H9 (cell line): Measurements from ENCODE around the gene DNMT3B. TPM values are rescaled to one million over a fixed set of nuclear protein-coding genes. Genes with fewer than 3 reads are reported as not detected.

ENCODE experiments used
- DNase-seq: peaks from one replicate; pipeline ENCODE4 v3.0.0-alpha.2; 2017
- H2AFZ ChIP-seq: one replicate; pipeline ENCODE4 v1.6.1; 2013; ENCODE audit warnings: mild to moderate bottlenecking, low read length, control low read depth, moderate library complexity
- H2AK5ac ChIP-seq: 2 replicates; pipeline ENCODE4 v1.6.1; 2013; ENCODE audit warnings: low read length, control low read depth, mixed read lengths; ENCODE audit not compliant: insufficient read length
- H2BK120ac ChIP-seq: one replicate; pipeline ENCODE4 v1.6.1; 2013; ENCODE audit warnings: low read depth, mild to moderate bottlenecking, low read length, control low read depth, inconsistent platforms; ENCODE audit not compliant: poor library complexity, severe bottlenecking
- H2BK12ac ChIP-seq: 2 replicates; pipeline ENCODE4 v1.6.1; 2013; ENCODE audit warnings: low read length, control low read depth, mixed read lengths, low read depth; ENCODE audit not compliant: insufficient read length
- H2BK15ac ChIP-seq: 2 replicates; pipeline ENCODE4 v1.6.1; 2013; ENCODE audit warnings: low read depth, low read length, control low read depth
- H2BK20ac ChIP-seq: one replicate; pipeline ENCODE4 v1.6.1; 2013; ENCODE audit warnings: low read depth, mild to moderate bottlenecking, low read length, control low read depth, inconsistent platforms; ENCODE audit not compliant: poor library complexity, severe bottlenecking
- H2BK5ac ChIP-seq: 2 replicates; pipeline ENCODE4 v1.6.1; 2013; ENCODE audit warnings: low read length, control low read depth, mixed read lengths; ENCODE audit not compliant: insufficient read length
- H3K14ac ChIP-seq: 2 replicates; pipeline ENCODE4 v1.6.1; 2013; ENCODE audit warnings: low read length, control low read depth; ENCODE audit not compliant: insufficient read depth
- H3K18ac ChIP-seq: 2 replicates; pipeline ENCODE4 v1.6.1; 2013; ENCODE audit warnings: low read depth, mild to moderate bottlenecking, mixed read lengths, low read length, control low read depth; ENCODE audit not compliant: insufficient read length
- H3K23ac ChIP-seq: 2 replicates; pipeline ENCODE4 v1.6.1; 2013; ENCODE audit warnings: low read length, control low read depth, mixed read lengths, low read depth; ENCODE audit not compliant: insufficient read length
- H3K23me2 ChIP-seq: 2 replicates; pipeline ENCODE4 v1.6.1; 2013; ENCODE audit warnings: low read depth, mild to moderate bottlenecking, mixed read lengths, low read length, control low read depth; ENCODE audit not compliant: insufficient read length, poor library complexity, severe bottlenecking
- H3K27ac ChIP-seq: 2 replicates; pipeline ENCODE4 v1.5.1; 2013; ENCODE audit warnings: low read length, control low read depth, mixed read lengths, low read depth; ENCODE audit not compliant: insufficient read length
- H3K27me3 ChIP-seq: 2 replicates; pipeline ENCODE4 v1.6.1; 2013; ENCODE audit warnings: low read length, control low read depth, inconsistent platforms; ENCODE audit not compliant: insufficient read depth
- H3K4ac ChIP-seq: 2 replicates; pipeline ENCODE4 v1.6.1; 2013; ENCODE audit warnings: low read depth, mild to moderate bottlenecking, control low read depth, inconsistent platforms, low read length, moderate library complexity
- H3K4me1 ChIP-seq: 2 replicates; pipeline ENCODE4 v1.6.1; 2013; ENCODE audit warnings: low read length, control low read depth, inconsistent platforms; ENCODE audit not compliant: insufficient read depth
- H3K4me2 ChIP-seq: 2 replicates; pipeline ENCODE4 v1.6.1; 2013; ENCODE audit warnings: low read length, control low read depth, mixed read lengths; ENCODE audit not compliant: insufficient read length, insufficient read depth
- H3K56ac ChIP-seq: 2 replicates; pipeline ENCODE4 v1.6.1; 2013; ENCODE audit warnings: low read depth, mild to moderate bottlenecking, mixed read lengths, low read length, control low read depth; ENCODE audit not compliant: insufficient read length
- H3K79me1 ChIP-seq: 2 replicates; pipeline ENCODE4 v1.6.1; 2013; ENCODE audit warnings: low read depth, mild to moderate bottlenecking, moderate library complexity, low read length, control low read depth, inconsistent platforms; ENCODE audit not compliant: insufficient read depth, poor library complexity, severe bottlenecking
- H3K79me2 ChIP-seq: 2 replicates; pipeline ENCODE4 v1.6.1; 2013; ENCODE audit warnings: low read length, control low read depth, inconsistent platforms; ENCODE audit not compliant: insufficient read depth
- H3K9ac ChIP-seq: 2 replicates; pipeline ENCODE4 v1.6.1; 2013; ENCODE audit warnings: low read length, control low read depth, mixed read lengths; ENCODE audit not compliant: insufficient read length; ENCODE audit errors: extremely low read depth
- H3K9me3 ChIP-seq: one replicate; pipeline ENCODE4 v1.6.1; 2013; ENCODE audit warnings: low read depth, low read length, inconsistent platforms; ENCODE audit not compliant: control insufficient read depth
- H3T11ph ChIP-seq: one replicate; pipeline ENCODE4 v1.6.1; 2013; ENCODE audit warnings: mild to moderate bottlenecking, low read length, control low read depth, inconsistent platforms
- H4K20me1 ChIP-seq: one replicate; pipeline ENCODE4 v1.6.1; 2013; ENCODE audit not compliant: control insufficient read depth, insufficient read length, insufficient read depth
- H4K5ac ChIP-seq: 2 replicates; pipeline ENCODE4 v1.6.1; 2013; ENCODE audit warnings: low read depth, mild to moderate bottlenecking, mixed read lengths, low read length, control low read depth; ENCODE audit not compliant: insufficient read length
- H4K8ac ChIP-seq: replicated peaks from 2 replicates; pipeline ENCODE4 v1.6.1; 2013; ENCODE audit warnings: low read length, control low read depth, mixed read lengths, low read depth; ENCODE audit not compliant: insufficient read length
- H4K91ac ChIP-seq: 2 replicates; pipeline ENCODE4 v1.6.1; 2013; ENCODE audit warnings: low read depth, mild to moderate bottlenecking, moderate library complexity, mixed read lengths, low read length, control low read depth; ENCODE audit not compliant: insufficient read length
- H3K27ac Mint-ChIP-seq, 3 experiments: 2 replicates in 2 of 3; 3 replicates in 1 of 3; pipeline ENCODE4 v1.8.0; 2020 to 2021; ENCODE audit warnings: mixed read lengths in 3 of 3, mild to moderate bottlenecking in 1 of 3, moderate library complexity in 1 of 3
- H3K27me3 Mint-ChIP-seq: 2 replicates; pipeline ENCODE4 v1.8.0; 2021; ENCODE audit warnings: low read depth, mild to moderate bottlenecking, moderate library complexity, mixed read lengths
- H3K36me3 Mint-ChIP-seq, 3 experiments: 2 replicates in 2 of 3; 3 replicates in 1 of 3; pipeline ENCODE4 v1.8.0; 2020 to 2021; ENCODE audit warnings: low read depth in 3 of 3, mixed read lengths in 3 of 3; ENCODE audit not compliant: insufficient read depth in 1 of 3
- H3K4me1 Mint-ChIP-seq, 2 experiments: 2 replicates each; pipeline ENCODE4 v1.8.0; 2020; ENCODE audit warnings: mixed read lengths in 2 of 2
- H3K4me3 Mint-ChIP-seq, 2 experiments: 2 replicates in 1 of 2; 3 replicates in 1 of 2; pipeline ENCODE4 v1.8.0; 2020 to 2021; ENCODE audit warnings: mild to moderate bottlenecking in 2 of 2, mixed read lengths in 2 of 2, moderate library complexity in 1 of 2
- H3K9me3 Mint-ChIP-seq, 2 experiments: 2 replicates in 1 of 2; 3 replicates in 1 of 2; pipeline ENCODE4 v1.8.0; 2020; ENCODE audit warnings: mild to moderate bottlenecking in 2 of 2, mixed read lengths in 2 of 2, moderate library complexity in 1 of 2
- CTCF ChIP-seq: fragments of 200-600 bp; sonication (generic); conservative IDR thresholded peaks from 3 replicates; pipeline ENCODE4 v1.8.0; 2021; ENCODE audit warnings: antibody characterized with exemption, mild to moderate bottlenecking
- WGBS: extraction: QIAGEN DNeasy Blood & Tissue Kit; methylation state at CpG from one replicate; pipeline ENCODE4 v1.1.7; 2013; ENCODE audit warnings: missing lambda C conversion rate, low lambda C conversion rate, mixed read lengths; ENCODE audit not compliant: insufficient read length; ENCODE audit errors: extremely low coverage; 5-methylcytosine and 5-hydroxymethylcytosine counted together
- total RNA-seq: library from RNA; stranded (reverse); gene quantifications from 2 replicates; pipeline ENCODE4 v1.2.1, GENCODE V29; 2021

The DNMT3B gene
- total RNA-seq, 1 experiment from 2014 or later = 980 TPM

- peaks cover 76 to 87% of the 10 kb centered on the region in 2 experiments for H3K4me1 Mint-ChIP-seq
- no peak for TF ChIP-seq CTCF
- peak overlapping the region; percentile 22 to 39 (median 30); a peak in 3 of 7 replicates for H3K27ac Mint-ChIP-seq
- no peaks in the 10 kb centered on the region for H3K9me3 Mint-ChIP-seq
- peaks cover 6% of the 10 kb centered on the region; the same call in 1 of the 2 replicates for H3K4me1 ChIP-seq
- no peak overlapping the region for H2BK120ac ChIP-seq
- H4K20me1 ChIP-seq = peaks cover 5% of the 10 kb centered on the region
- H4K8ac ChIP-seq = no peak overlapping the region
- H3K14ac ChIP-seq = no peak overlapping the region
- no peaks in the 10 kb centered on the region; the same call in 1 of the 2 replicates for H3K27me3 Mint-ChIP-seq
- no peak overlapping the region for H2BK15ac ChIP-seq
- H2AK5ac ChIP-seq = no peak overlapping the region
- H3K56ac ChIP-seq = no peak overlapping the region
- peak overlapping the region; percentile 10 for H3K4me2 ChIP-seq
- no peak overlapping the region for H2BK20ac ChIP-seq
- peaks cover 88% of the 10 kb centered on the region for H3K79me2 ChIP-seq
- no peak overlapping the region for H4K91ac ChIP-seq
- H4K5ac ChIP-seq = no peak overlapping the region
- H3K23me2 ChIP-seq = no peaks in the 10 kb centered on the region
- H3K27ac ChIP-seq = no peak overlapping the region
- no peak for DNase-seq
- H3T11ph ChIP-seq = no peak overlapping the region
- H2AFZ ChIP-seq = no peak overlapping the region
- no peaks in the 10 kb centered on the region for H3K79me1 ChIP-seq
- no peaks in the 10 kb centered on the region for H3K27me3 ChIP-seq
- no peak overlapping the region for H3K23ac ChIP-seq
- no peaks in the 10 kb centered on the region for H3K9me3 ChIP-seq
- H2BK5ac ChIP-seq = no peak overlapping the region
- H3K36me3 Mint-ChIP-seq = peaks cover 44 to 94% (median 73%) of the 10 kb centered on the region in 3 experiments
- no CpG with 5 or more reads among the region's 3 CpGs for WGBS
- no peak overlapping the region for H3K9ac ChIP-seq
- peak overlapping the region in 1 of 2 experiments; percentile 11; a peak in 1 of 5 replicates for H3K4me3 Mint-ChIP-seq
- H2BK12ac ChIP-seq = no peak overlapping the region
- H3K4ac ChIP-seq = no peak overlapping the region
- H3K18ac ChIP-seq = no peak overlapping the region
Observed at GRCh38 chr20:32772046-32772445, 9.9 kb downstream of the DNMT3B start.
